NCI-H1417 treated with DMSO at 0.1 percent for 48 hours (cell line): ENCODE data around the gene CCDC142.

Experiments
- DNase-seq: peaks from one replicate; lab custom pipeline; 2025; lab: John Stamatoyannopoulos, UW

Gene CCDC142, protein sequence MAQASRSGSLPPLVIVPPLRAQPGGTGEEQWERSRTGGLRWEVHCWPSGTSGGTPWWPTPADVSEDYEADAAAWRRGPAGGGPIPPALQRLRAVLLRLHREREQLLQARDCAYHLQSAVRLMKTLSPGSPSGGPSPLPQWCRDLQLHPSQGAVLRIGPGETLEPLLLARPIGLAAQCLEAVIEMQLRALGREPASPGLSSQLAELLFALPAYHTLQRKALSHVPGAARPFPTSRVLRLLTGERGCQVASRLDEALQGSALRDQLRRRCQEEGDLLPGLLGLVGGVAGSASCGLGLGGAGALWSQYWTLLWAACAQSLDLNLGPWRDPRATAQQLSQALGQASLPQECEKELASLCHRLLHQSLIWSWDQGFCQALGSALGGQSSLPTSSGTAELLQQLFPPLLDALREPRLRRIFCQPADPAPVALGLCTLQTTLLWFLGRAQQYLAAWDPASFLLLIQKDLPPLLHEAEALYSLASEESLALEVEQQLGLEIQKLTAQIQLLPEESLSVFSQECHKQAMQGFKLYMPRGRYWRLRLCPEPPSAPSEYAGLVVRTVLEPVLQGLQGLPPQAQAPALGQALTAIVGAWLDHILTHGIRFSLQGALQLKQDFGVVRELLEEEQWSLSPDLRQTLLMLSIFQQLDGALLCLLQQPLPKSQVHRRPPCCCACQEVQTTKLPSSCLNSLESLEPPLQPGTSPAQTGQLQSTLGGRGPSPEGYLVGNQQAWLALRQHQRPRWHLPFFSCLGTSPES

DNA sequence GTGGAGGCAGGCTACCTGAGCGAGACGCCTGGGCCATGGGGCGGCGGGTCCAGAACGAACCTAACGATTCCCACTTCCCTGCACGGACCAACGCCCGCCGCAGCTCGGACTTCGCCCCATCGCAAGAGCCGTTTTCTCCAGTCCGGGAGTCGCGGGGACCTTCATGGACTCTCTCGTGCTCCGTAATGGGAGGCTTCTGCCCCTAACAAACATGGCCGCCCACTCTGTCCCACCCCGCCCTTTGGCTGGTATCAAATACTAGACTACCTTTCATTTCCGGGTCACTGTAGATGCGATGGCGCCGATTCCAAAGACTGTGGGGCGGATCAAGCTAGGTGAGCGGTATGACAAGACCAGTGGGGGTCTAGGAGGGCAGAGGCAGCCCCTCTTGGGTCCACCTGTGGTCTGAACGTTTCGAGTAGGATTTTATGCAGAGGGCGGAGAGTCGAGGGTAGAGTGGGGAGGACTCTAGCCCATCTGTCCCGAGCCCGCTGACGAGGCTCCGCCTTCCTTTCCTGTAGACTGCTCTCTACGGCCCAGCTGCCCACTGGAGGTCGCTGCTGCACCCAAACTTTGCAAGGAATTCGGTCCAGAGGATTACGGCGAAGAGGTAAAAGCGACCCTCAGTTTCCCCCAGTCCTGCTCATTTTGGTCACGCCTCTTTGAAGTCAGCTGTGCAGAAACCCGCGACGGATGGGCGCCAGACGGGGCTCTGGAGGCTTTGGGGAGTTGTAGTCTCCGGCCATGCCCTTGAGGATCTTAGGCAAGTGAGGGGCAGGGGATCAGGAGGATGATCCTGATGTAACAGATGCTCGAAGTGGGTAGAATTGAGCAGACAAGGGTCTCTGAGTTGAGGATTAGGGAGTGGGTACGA lies at the start of gene CCDC142, which contains the start of gene TTC31:
Gene CCDC142 (minus strand): TSS at position 198 of the 874 bp plus-strand sequence. CDS start 161 bp downstream, at position 37.
Gene TTC31 (plus strand): TSS at position 281 of the 874 bp plus-strand sequence. CDS start 15 bp downstream, at position 296.
- peak; percentile 90 for DNase-seq

- no peak for DNase-seq
These were observed 49.4 kb upstream of the CCDC142 start for GRCh38 chr2:74532222-74532621.

- DNase-seq, result no peak
These were observed 48.9 kb upstream of the CCDC142 start for GRCh38 chr2:74531666-74532065.

DNA sequence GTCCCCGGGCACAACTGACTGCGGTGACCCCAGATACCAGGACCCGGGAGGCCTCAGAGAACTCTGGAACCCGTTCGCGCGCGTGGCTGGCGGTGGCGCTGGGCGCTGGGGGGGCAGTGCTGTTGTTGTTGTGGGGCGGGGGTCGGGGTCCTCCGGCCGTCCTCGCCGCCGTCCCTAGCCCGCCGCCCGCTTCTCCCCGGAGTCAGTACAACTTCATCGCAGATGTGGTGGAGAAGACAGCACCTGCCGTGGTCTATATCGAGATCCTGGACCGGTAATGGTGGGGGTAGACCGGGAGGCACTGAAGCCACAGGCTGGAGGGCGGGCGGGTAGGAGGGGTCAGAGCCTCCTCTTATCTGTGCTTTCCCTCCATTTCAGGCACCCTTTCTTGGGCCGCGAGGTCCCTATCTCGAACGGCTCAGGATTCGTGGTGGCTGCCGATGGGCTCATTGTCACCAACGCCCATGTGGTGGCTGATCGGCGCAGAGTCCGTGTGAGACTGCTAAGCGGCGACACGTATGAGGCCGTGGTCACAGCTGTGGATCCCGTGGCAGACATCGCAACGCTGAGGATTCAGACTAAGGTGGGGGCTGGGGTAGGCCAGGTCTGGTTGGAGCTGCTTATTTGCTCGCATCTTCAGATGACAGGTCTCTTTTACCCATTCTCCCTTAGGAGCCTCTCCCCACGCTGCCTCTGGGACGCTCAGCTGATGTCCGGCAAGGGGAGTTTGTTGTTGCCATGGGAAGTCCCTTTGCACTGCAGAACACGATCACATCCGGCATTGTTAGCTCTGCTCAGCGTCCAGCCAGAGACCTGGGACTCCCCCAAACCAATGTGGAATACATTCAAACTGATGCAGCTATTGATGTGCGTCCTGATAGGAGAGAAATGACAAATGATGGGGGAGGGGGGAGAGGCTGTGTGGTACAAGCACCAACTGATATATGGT lies 47.7 kb upstream of the CCDC142 start:
- DNase-seq, result no peak

DNA sequence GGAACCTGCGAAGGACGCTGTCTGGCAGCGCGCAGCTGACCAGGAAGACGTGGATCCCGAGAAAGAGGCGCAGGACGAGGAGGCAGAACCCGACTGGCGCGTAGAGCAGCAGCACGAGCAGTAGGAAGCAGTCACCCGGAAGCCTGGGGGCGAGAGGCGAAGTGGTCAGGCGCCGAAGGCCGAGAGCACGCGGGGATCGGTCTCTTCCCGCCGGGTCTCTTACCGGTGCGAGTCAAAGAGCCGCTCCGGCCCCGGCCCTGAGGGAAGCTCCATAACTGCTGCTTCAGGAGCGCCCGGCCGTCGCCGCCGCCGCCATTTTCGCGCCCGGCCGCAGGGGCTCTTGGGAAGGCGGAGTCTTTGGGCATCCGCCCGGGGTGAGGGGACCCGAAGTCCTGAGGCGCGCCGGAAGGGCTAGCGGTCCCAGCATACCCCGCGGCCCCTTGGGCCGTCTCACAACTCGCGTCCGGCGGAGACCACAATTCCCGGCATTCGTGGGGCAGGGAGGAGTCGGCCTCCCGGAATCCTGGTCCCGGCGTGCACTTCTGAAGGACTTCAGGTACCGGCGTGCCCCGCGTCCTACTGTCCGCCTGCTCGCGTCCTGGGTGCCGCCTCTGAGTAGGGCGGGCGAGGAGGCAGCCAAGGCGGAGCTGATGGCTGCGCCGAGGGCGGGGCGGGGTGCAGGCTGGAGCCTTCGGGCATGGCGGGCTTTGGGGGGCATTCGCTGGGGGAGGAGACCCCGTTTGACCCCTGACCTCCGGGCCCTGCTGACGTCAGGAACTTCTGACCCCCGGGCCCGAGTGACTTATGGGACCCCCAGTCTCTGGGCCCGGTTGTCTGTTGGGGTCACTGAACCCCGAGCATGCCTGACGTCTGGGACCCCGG lies 46.8 kb upstream of the CCDC142 start, which contains the start of the genes AUP1 and HTRA2:
Gene AUP1 (minus strand): TSS at position 350 of the 882 bp plus-strand sequence. CDS start 77 bp downstream, at position 273.
Gene HTRA2 (plus strand): TSS at position 577 of the 882 bp plus-strand sequence. CDS start 74 bp downstream, at position 651.
- DNase-seq, result peak; percentile 84

- DNase-seq, result no peak
These were observed 46.0 kb upstream of the CCDC142 start for GRCh38 chr2:74528600-74529356.

GRCh38 chr2:74527741-74528140 lies 44.9 kb upstream of the CCDC142 start:
- DNase-seq, result no peak

DNA sequence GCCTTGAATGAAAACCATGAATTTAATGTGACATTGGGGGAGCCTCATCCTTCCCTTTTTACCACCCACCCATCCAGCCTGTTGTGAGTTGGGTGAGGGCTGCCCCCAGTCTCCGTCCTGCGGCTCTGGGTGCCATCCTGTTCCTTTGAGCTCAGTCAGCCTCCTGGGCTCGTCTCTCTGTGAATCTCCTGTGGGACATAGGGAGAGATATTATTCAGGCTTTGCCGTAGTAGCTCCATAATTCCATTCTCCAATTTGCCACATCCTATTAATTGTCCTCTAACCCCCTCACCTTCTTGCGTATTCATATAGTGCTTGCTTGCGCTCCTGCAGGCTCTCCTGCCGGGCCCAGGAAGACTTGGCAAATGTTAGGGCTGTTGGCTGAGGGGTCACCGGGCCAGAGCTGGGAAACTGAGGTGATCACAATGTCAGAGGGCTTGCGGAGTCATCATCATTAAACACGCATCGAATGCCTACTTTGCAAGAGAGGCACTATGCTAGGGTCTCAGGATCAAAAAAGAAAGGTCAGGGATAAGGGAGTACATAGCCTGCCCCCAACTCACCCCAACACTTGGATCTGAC lies 43.9 kb upstream of the CCDC142 start:
- no peak for DNase-seq

- DNase-seq, result no peak
These were observed 43.2 kb upstream of the CCDC142 start, which contains the start of gene DQX1 for GRCh38 chr2:74525717-74526648. Gene DQX1, minus strand, starts transcription at chr2:74526231. Its CDS starts 502 bp downstream, at chr2:74525729.

DNA sequence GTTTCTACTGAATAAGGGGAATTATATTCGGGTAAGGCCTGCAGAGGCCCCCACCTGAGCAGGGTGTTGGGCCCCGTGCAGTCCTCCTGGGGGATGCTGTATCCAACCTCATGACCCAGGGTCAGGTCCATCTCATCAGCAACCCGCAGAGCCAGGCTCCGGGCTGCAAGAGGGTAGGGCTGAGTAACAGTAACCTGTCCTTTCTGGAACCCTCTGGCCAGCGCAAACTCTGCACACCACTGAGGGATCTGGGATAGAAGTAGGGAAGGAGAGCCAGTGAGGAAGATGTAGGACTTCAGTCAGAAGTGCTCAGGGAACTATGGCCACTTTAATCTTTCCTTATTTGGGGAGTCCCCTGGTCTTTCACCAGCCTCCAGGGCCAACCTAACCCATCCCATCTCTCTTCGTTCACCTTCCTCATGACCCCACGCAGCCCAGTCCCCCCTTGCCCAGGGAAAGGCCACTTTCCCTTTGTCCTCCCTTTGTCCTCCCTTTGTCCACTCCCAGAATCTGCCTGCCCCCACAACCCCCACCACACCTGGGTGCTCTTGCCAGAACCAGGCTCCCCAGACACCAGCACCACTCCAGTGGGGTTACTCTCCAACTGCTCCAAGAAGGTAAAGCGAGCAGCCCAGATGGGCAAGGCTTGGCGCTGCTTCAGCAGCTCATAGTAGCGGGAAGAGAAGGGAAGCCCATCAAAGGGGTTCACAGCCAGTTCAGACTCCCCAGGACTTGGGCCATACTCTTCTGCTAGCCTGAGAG lies 42.3 kb upstream of the CCDC142 start:
- DNase-seq, result no peak

- DNase-seq, result no peak
These were observed 41.2 kb upstream of the CCDC142 start for GRCh38 chr2:74524005-74524404.

- no peak for DNase-seq
These were observed 39.7 kb upstream of the CCDC142 start for GRCh38 chr2:74522516-74522915.

DNA sequence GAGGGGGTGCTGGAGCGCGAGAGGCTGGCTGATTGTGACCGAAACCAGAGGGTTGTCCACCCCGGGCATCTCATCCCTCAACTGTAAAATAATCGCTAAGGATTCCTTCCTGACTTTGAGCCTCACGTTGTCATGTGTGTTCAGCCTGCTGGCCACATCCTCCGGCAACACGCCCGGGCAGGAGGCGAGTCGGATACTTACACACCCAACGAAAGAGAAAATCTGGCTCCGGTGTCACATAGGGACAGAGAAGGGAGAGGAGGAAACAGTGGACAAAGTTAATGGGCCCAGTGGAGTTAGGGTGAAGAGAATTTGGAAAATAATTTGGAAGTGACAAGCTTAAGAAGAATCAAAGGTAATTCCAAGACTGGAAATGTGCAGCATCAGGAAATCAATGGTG lies 33.9 kb upstream of the CCDC142 start:
- no peak for DNase-seq

DNA sequence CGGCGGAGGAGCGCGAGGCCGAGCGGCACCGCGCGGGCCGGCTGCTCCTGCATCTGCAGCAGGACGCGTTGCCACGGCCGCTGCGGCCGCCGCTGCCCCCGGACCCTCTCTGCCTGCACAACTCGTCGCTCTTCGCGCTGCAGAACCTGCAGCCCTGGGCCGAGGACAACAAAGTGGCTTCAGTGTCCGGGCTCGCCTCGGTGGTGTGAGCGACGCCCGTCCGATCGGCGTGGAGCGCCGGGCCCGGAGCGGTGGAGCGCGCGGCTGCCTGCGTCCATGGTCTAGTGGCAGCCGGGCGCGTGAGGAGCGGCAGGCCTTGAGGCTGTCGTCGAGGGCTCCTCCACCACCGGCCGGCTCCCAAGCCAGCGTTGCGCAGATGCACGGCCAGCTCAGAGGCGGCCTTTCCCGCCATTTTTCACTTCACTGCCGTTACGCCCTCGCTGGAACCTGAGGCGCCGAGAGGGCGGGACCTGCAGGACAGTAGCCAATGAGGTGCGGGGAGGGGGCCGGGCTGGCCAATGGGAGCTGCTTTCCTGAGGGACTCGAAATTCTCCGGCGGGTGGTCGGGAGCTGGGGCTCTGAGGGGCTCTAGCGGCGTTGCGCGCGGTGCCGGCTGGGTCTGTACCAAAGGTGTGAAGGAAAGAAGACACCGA lies 33.3 kb upstream of the CCDC142 start:
- DNase-seq, result no peak

DNA sequence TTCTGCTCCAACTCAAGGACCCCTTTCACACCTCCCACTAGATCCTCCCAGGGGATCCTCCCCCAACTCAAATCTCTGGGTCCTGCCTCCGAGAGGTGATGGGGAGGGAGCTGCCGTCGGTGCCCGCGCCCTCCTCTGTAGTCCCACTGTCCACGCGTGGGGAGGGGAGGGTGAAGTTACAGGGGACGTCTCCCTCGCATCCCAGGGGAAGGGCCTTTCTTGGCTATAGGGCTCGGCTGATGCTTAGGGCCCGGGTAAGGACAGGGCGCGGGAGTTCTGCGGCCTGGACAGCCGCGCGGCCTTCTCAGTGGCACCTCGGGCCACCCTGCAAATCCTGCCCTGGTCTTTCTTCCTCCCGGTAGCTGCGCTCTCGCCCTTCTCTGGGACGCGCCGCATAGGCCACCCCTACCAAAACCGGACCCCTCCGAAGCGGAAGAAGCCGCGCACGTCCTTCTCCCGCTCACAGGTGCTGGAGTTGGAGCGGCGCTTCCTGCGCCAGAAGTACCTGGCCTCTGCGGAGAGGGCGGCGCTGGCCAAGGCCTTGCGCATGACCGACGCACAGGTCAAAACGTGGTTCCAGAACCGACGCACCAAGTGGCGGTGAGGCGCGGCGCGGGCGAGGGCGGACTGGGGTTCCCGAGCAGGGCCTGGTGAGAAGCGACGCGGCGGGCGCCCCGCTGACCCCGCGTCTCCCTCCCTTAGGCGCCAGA lies 32.6 kb upstream of the CCDC142 start:
- DNase-seq, result no peak
